Measurements from ENCODE around the gene FLII. TPM values are rescaled to one million over a fixed set of nuclear protein-coding genes. Genes with fewer than 3 reads are reported as not detected.
"Not testable (repeated sequence)": the region's sequence is repeated elsewhere in the genome, so short reads cannot be mapped to it uniquely, and the experiment has no call there.

The FLII gene
- total RNA-seq, 1 experiment from 2014 or later = 309 TPM

GRCh38 chr17:18218756-18219415 lies 39.7 kb downstream of the FLII start:
- ChIA-PET CTCF (interaction anchor here (0.6 to 4.5 kb wide), 4 partner anchors 27 to 158 kb away, joined by 3 to 38 read pairs (median 4); partner anchors contain the start of gene EVPLL), POLR2A (no interaction called here)
- H3K36me3 Mint-ChIP-seq = no peaks in the 10 kb centered on the region
- DNase-seq (ENCODE audit: low spot score) (no peak), ATAC-seq (no peak; the same call in 1 of the 2 replicates)
- TF ChIP-seq, protein P1, sequence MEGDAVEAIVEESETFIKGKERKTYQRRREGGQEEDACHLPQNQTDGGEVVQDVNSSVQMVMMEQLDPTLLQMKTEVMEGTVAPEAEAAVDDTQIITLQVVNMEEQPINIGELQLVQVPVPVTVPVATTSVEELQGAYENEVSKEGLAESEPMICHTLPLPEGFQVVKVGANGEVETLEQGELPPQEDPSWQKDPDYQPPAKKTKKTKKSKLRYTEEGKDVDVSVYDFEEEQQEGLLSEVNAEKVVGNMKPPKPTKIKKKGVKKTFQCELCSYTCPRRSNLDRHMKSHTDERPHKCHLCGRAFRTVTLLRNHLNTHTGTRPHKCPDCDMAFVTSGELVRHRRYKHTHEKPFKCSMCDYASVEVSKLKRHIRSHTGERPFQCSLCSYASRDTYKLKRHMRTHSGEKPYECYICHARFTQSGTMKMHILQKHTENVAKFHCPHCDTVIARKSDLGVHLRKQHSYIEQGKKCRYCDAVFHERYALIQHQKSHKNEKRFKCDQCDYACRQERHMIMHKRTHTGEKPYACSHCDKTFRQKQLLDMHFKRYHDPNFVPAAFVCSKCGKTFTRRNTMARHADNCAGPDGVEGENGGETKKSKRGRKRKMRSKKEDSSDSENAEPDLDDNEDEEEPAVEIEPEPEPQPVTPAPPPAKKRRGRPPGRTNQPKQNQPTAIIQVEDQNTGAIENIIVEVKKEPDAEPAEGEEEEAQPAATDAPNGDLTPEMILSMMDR (IDR thresholded peaks at IDR 0.05) = no peak
- TF ChIP-seq JAZF1 (CRISPR knock-in tag; IDR thresholded peaks at IDR 0.05) = no peak
- TF ChIP-seq, protein P2, sequence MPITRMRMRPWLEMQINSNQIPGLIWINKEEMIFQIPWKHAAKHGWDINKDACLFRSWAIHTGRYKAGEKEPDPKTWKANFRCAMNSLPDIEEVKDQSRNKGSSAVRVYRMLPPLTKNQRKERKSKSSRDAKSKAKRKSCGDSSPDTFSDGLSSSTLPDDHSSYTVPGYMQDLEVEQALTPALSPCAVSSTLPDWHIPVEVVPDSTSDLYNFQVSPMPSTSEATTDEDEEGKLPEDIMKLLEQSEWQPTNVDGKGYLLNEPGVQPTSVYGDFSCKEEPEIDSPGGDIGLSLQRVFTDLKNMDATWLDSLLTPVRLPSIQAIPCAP (CRISPR knock-in tag; IDR thresholded peaks at IDR 0.05) = no peak
- TF ChIP-seq, protein P3, sequence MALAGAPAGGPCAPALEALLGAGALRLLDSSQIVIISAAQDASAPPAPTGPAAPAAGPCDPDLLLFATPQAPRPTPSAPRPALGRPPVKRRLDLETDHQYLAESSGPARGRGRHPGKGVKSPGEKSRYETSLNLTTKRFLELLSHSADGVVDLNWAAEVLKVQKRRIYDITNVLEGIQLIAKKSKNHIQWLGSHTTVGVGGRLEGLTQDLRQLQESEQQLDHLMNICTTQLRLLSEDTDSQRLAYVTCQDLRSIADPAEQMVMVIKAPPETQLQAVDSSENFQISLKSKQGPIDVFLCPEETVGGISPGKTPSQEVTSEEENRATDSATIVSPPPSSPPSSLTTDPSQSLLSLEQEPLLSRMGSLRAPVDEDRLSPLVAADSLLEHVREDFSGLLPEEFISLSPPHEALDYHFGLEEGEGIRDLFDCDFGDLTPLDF (CRISPR knock-in tag; IDR thresholded peaks at IDR 0.05) = no peak
- TF ChIP-seq, protein P4, sequence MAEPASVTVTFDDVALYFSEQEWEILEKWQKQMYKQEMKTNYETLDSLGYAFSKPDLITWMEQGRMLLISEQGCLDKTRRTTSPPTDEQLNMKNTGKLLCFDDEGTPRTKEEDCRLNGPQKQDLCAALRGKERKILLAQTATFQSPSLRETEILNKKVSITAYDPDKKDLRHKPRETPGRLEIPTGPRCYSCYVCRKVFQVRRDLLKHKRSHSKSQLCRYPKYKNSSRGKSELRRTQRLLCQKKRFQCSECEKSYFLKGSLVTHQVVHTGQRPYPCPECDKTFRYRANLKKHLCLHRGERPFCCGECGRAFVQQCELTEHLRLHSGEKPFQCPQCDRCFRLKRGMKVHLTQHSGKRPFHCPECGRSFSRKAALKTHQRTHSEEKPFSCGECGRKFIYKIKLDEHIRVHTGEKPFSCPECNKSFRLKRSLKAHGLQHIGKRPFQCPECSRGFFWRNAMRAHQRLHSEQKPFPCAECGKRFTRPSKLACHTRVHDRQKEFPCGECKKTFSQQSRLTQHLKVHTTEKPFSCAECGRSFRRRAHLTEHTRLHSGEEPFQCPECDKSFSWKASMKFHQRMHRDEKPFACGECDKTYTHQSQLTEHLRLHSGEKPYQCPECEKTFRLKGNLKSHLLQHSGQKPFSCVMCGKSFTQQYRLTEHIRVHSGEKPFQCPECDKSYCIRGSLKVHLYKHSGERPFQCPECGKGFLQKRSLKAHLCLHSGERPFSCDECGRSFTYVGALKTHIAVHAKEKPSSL (CRISPR knock-in tag; conservative IDR thresholded peaks at IDR 0.05) = no peak
- TF ChIP-seq, protein P5, sequence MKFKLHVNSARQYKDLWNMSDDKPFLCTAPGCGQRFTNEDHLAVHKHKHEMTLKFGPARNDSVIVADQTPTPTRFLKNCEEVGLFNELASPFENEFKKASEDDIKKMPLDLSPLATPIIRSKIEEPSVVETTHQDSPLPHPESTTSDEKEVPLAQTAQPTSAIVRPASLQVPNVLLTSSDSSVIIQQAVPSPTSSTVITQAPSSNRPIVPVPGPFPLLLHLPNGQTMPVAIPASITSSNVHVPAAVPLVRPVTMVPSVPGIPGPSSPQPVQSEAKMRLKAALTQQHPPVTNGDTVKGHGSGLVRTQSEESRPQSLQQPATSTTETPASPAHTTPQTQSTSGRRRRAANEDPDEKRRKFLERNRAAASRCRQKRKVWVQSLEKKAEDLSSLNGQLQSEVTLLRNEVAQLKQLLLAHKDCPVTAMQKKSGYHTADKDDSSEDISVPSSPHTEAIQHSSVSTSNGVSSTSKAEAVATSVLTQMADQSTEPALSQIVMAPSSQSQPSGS (CRISPR knock-in tag; IDR thresholded peaks at IDR 0.05; ENCODE audit: borderline replicate concordance, low read depth) = no peak
- H3K4me1 Mint-ChIP-seq = peaks cover 7% of the 10 kb centered on the region
- no peaks in the 10 kb centered on the region for H3K27me3 Mint-ChIP-seq (ENCODE audit: low read depth)
- peak overlapping the region; percentile 24; the same call in 1 of the 2 replicates for H3K27ac Mint-ChIP-seq
- no peaks in the 10 kb centered on the region for H3K9me3 Mint-ChIP-seq
- H3K4me3 Mint-ChIP-seq = no peak overlapping the region

DNA sequence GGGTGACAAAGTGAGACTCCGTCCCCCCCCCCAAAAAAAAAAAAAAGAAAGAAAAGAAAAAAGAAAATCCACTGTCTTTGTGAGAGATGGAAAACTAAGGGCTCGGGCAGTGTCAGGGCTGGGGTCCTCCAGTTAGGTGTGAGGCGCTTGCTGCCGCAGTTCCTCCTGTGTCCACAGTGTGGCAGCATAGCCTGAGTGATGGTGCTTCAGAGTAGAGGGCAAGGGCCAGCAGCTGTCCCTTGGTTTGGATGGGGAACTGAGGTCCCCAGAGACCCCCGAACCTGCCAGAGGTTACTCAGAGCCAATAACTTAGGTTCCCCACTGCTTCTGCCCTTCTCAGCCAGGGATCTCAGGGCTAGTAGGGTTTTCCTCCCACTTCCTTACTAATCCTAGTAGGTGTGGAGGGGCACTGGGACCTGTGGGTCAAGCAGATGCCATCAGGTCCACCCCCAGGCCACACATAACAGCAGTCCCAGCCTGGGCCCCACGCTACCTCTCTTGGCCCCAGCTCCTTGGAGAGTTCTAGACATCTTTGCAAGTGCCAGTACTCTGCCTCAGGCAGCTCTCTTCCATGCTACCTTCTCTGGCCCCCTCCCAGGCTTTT lies 41.0 kb downstream of the FLII start:
- CTCF ChIA-PET = interaction anchor here (0.5 to 4.5 kb wide), 25 partner anchors 8 to 392 kb away, joined by 3 to 38 read pairs (median 4); partner anchors contain the start of genes ALKBH5, FLII, LLGL1 and SHMT1
- DNase-seq (ENCODE audit: low spot score) (peak; percentile 91), ATAC-seq (peak; percentile 95)
- TF ChIP-seq HMGXB4 (CRISPR knock-in tag; IDR thresholded peaks at IDR 0.05) = no peak
- TF ChIP-seq, protein P1 (IDR thresholded peaks at IDR 0.05) = peak; percentile 79
- Mint-ChIP-seq H3K36me3 (no peaks in the 10 kb centered on the region), H3K4me1 (peaks cover 7% of the 10 kb centered on the region), H3K27me3 (ENCODE audit: low read depth) (no peaks in the 10 kb centered on the region), H3K27ac (no peak overlapping the region), H3K9me3 (no peaks in the 10 kb centered on the region), H3K4me3 (no peak overlapping the region)
- POLR2A ChIA-PET = interaction anchor here (0.6 kb wide), 1 partner anchor 64 kb away, joined by 12 read pairs; no protein-coding TSS in a partner anchor

DNA sequence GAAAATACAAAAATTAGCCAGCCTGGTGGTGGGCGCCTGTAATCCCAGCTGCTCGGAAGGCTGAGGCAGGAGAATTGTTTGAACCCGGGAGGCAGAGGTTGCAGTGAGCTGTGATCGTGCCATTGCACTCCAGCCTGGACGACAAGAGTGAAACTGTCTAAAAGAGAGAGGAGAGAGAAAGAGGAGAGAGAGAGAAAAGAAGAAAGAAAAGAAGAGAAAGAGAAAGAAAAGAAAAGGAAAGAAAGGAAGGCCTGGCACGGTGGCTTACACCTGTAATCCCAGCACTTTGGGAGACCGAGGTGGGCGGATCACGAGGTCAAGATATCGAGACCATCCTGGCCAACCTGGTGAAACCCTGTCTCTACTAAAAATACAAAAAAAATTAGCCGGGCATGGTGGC lies 41.6 kb downstream of the FLII start:
- not testable (repeated sequence) for DNase-seq (ENCODE audit: low spot score); H3K4me3 Mint-ChIP-seq; H3K27ac Mint-ChIP-seq; H3K9me3 Mint-ChIP-seq; H3K27me3 Mint-ChIP-seq (ENCODE audit: low read depth); H3K4me1 Mint-ChIP-seq; ATAC-seq; H3K36me3 Mint-ChIP-seq
- ChIA-PET POLR2A (interaction anchor here (0.5 kb wide), 1 partner anchor 230 kb away, joined by 3 read pairs; no protein-coding TSS in a partner anchor), CTCF (interaction anchor here (0.7 to 4.5 kb wide), 15 partner anchors 15 to 393 kb away, joined by 3 to 38 read pairs (median 4); partner anchors contain the start of gene ALKBH5)

Data from WTC11 (cell line).